ENCODE data around the gene MGLL. TPM values are rescaled to one million over a fixed set of nuclear protein-coding genes. Genes with fewer than 3 reads are reported as not detected.

The MGLL gene
- total RNA-seq, 4 donors from 2014 or later: 12.6 to 44.8 (median 32.3) TPM

GRCh38 chr3:127743351-127744252 is 78.7 kb downstream of the MGLL start:
- intact Hi-C loops (cut with DNase I; ENCODE audit: low total_unique reads): no loop called here
- TF ChIP-seq, protein P1, sequence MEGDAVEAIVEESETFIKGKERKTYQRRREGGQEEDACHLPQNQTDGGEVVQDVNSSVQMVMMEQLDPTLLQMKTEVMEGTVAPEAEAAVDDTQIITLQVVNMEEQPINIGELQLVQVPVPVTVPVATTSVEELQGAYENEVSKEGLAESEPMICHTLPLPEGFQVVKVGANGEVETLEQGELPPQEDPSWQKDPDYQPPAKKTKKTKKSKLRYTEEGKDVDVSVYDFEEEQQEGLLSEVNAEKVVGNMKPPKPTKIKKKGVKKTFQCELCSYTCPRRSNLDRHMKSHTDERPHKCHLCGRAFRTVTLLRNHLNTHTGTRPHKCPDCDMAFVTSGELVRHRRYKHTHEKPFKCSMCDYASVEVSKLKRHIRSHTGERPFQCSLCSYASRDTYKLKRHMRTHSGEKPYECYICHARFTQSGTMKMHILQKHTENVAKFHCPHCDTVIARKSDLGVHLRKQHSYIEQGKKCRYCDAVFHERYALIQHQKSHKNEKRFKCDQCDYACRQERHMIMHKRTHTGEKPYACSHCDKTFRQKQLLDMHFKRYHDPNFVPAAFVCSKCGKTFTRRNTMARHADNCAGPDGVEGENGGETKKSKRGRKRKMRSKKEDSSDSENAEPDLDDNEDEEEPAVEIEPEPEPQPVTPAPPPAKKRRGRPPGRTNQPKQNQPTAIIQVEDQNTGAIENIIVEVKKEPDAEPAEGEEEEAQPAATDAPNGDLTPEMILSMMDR (IDR thresholded peaks at IDR 0.05): no peak
- no peak for TF ChIP-seq POLR2A (IDR thresholded peaks at IDR 0.05)
- H3K27ac ChIP-seq: peak overlapping the region in 1 of 2 donors; percentile 69
- H3K4me3 ChIP-seq: no peak overlapping the region
- no peaks in the 10 kb centered on the region for H3K27me3 ChIP-seq
- no peaks in the 10 kb centered on the region for H3K36me3 ChIP-seq
- H3K9me3 ChIP-seq: no peaks in the 10 kb centered on the region
- no peak for DNase-seq
- peaks cover 0 to 8% of the 10 kb centered on the region in 2 donors for H3K4me1 ChIP-seq

DNA sequence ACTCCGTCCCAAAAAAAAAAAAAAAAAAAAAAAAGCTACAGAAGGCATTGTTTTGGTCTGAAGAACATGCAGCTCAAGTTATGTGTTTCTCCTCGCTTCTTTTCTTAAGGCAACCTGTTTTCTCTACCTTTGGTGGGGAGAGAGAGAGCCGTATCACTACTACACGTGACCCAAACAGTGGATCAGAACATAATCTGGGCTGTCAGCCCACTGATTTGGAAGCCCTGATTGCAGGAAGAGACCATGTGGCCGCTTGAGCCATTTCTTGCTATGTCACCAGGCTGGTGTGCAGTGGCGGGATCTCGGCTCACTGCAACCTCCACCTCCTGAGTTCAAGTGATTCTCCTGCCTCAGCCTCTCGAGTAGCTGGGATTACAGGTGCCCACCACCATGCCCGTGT is 79.7 kb downstream of the MGLL start:
- Histone ChIP-seq H3K4me3 (no peak overlapping the region), H3K9me3 (no peaks in the 10 kb centered on the region), H3K27ac (peak overlapping the region in 1 of 2 donors; percentile 27), H3K4me1 (peaks cover 0 to 8% of the 10 kb centered on the region in 2 donors), H3K27me3 (no peaks in the 10 kb centered on the region), H3K36me3 (no peaks in the 10 kb centered on the region)
- intact Hi-C loops (cut with DNase I; ENCODE audit: low total_unique reads): no loop called here
- no peak for DNase-seq
- TF ChIP-seq POLR2A (IDR thresholded peaks at IDR 0.05): no peak
- TF ChIP-seq, protein P1 (IDR thresholded peaks at IDR 0.05): no peak

- intact Hi-C loops (cut with DNase I; ENCODE audit: low total_unique reads): no loop called here
- H3K27me3 ChIP-seq: no peaks in the 10 kb centered on the region
- no peak overlapping the region for H3K4me3 ChIP-seq
- no peaks in the 10 kb centered on the region for H3K36me3 ChIP-seq
- no peak for DNase-seq
- H3K9me3 ChIP-seq: no peaks in the 10 kb centered on the region
- TF ChIP-seq, protein P1 (IDR thresholded peaks at IDR 0.05): no peak
- TF ChIP-seq POLR2A (IDR thresholded peaks at IDR 0.05): no peak
- H3K4me1 ChIP-seq: peaks cover 0 to 3% of the 10 kb centered on the region in 2 donors
- no peak overlapping the region for H3K27ac ChIP-seq
Measured at GRCh38 chr3:127741690-127742089, 80.6 kb downstream of the MGLL start.

DNA sequence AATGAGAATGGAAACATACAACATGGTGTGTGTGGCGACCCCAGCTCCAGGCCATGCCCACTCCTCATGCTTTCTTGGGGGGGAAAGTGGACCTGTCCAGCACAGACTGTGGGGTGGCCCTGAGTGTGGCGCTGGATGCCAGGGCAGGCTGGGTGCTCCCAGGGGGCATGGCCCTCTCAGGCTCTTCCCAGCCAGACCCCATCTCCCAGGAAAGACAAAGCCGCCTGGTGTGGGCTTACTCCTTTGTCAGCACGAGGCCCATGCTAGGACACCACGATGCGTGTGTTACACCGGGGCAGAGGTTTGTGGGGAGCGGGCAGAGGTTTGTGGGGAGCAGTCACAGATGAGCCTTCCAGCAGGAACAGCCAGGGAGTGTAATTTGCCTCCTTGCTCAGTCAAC is 81.1 kb downstream of the MGLL start:
- intact Hi-C loops (cut with DNase I; ENCODE audit: low total_unique reads): no loop called here
- TF ChIP-seq POLR2A (IDR thresholded peaks at IDR 0.05): no peak
- TF ChIP-seq, protein P1 (IDR thresholded peaks at IDR 0.05): no peak
- Histone ChIP-seq H3K27me3 (no peaks in the 10 kb centered on the region), H3K4me3 (no peak overlapping the region), H3K27ac (no peak overlapping the region), H3K9me3 (no peaks in the 10 kb centered on the region), H3K4me1 (peaks cover 0 to 3% of the 10 kb centered on the region in 2 donors), H3K36me3 (no peaks in the 10 kb centered on the region)
- no peak for DNase-seq

DNA sequence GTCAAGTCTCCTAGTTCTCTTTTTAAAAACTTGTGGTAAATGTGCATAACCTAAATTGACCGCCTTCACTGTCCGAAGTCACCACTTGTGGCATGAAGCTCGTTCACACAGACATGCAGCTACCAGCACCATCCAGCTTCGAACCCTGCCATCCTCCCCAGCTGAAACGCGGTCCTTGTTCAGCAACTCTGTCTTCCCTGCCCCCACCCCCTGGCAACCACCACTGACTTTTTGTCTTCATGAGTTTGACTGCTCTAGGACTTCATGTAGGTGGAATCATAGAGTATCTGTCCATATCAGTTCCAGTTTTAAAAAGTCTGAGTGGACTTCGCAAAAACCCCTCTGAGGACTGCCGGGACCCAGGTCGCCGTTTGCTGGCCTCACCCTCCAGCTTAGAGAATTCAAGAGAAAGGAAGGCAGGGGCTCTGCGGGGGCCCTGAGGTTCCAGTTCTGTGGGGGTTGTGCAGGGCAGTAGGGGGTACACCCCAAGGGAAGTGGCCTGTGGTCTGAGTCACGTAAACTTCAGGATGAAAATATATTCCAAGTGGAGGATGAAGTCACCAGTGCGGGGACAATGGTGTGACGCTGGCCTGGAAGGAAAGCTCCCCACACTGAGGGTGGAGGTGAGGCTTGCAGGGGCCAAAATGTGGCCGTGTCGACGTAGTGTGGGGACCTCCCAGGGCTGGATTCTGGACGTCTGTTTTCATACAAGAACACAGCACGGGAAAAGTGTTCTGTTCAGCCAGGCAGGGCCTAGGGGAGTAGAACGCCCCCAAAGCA is 82.0 kb downstream of the MGLL start:
- H3K9me3 ChIP-seq: no peaks in the 10 kb centered on the region
- DNase-seq: no peak
- intact Hi-C loops (cut with DNase I; ENCODE audit: low total_unique reads): no loop called here
- H3K27ac ChIP-seq: peak overlapping the region in 1 of 2 donors; percentile 32
- peaks cover 0 to 3% of the 10 kb centered on the region in 2 donors for H3K4me1 ChIP-seq
- no peak overlapping the region for H3K4me3 ChIP-seq
- H3K36me3 ChIP-seq: no peaks in the 10 kb centered on the region
- TF ChIP-seq POLR2A (IDR thresholded peaks at IDR 0.05): no peak
- TF ChIP-seq, protein P1 (IDR thresholded peaks at IDR 0.05): no peak
- H3K27me3 ChIP-seq: no peaks in the 10 kb centered on the region
